Measurements from ENCODE around the gene DCUN1D3.
"Not testable (repeated sequence)": the region's sequence is repeated elsewhere in the genome, so short reads cannot be mapped to it uniquely, and the experiment has no call there.

The DCUN1D3 gene

DNA sequence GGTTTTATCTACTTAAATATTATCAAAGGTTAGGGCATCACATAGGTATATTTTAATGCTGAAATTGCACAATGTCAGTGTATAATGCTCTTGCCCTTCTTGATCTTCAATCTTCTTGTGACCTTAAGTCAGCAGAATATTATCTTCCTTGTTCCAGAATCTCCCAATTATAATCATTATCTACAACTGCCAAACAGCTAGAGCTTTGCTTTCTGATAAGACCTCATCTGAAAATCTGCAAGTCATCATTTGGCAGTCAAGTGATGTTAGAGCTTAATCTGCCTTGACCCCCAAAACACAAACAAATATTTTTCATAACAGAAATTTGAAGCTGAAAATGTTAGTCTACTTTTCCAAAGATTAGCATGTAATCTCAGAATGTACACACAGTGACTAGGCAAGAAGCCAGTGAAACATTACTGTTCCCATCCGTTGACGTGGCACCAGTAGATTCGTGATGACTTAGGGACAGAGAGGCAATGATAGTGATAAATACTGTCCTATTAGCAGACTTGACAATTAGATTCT is 74.1 kb downstream of the DCUN1D3 start:
- DNase-seq (ENCODE audit: low read depth in 2 of 2) = no peak

DNA sequence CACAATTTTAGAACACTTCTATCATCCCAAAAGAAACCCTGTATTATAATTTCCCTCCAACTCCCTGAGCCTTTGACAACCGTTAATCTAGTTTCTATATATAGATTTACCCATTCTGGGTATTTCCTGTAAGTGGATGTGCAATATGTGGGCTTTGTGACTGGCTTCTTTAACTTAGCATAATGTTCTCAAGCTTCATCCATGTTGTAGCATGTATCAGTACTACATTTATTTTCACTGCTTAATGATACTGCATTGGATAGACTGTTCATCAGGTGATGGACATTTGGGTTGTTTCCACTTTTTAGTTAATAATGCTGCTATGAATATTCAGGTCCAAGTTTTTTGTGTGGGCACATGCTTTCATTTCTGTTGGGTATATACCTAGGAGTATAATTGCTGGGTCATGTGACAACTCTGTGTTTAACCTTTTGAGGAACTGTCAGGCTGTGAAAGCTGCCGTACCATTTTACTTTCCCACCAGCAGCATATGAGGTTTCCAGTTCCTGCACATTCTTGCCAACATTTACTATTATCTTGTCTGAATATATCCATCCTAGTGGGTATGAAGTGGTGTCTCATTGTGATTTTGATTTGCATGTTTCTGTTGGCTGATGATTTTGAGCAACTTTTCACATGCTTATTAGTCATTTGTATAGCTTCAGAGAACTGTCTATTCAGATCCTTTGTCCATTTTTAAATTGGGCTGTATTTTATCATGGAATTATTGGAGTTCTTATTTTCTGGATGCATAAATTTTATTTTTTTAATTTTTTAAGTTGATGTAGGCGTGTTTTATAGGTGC is 77.4 kb downstream of the DCUN1D3 start:
- DNase-seq (ENCODE audit: low read depth in 2 of 2) = no peak

- DNase-seq (ENCODE audit: low read depth in 2 of 2) = no peak
These were observed 78.5 kb downstream of the DCUN1D3 start for GRCh38 chr16:20821682-20822081.

DNA sequence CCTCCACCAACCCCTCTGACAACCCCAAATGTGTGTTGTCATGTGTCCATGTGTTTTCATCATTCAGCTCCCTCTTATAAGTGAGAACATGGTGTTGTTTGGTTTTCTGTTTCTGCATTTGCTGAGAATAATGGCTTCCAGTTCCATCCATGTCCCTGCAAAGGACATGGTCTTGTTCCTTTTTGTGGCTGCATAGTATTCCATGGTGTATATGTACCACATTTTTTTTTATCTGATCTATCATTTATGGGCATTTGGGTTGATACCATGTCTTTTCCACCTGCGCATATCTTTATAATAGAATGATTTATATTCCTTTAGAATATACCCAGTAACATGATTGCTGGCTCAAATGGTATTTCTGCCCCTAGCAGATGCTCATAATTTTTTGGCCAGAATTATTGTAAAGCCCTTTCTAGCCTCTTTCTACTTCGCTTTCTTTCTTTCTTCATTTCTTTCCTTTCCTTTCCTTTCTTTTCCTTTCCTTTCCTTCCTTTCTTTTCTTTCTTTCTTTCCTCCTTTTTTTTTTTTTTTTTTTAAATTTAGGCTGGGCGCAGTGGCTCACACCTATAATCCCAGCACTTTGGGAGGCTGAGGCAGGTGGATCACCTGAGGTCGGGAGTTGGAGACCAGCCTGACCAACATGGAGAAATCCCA is 81.1 kb downstream of the DCUN1D3 start:
- no peak for DNase-seq (ENCODE audit: low read depth in 2 of 2)

GRCh38 chr16:20814784-20815183 is 85.4 kb downstream of the DCUN1D3 start:
- no peak for DNase-seq (ENCODE audit: low read depth in 2 of 2)

- DNase-seq (ENCODE audit: low read depth in 2 of 2) = no peak
These were observed 87.6 kb downstream of the DCUN1D3 start for GRCh38 chr16:20812510-20812909.

DNA sequence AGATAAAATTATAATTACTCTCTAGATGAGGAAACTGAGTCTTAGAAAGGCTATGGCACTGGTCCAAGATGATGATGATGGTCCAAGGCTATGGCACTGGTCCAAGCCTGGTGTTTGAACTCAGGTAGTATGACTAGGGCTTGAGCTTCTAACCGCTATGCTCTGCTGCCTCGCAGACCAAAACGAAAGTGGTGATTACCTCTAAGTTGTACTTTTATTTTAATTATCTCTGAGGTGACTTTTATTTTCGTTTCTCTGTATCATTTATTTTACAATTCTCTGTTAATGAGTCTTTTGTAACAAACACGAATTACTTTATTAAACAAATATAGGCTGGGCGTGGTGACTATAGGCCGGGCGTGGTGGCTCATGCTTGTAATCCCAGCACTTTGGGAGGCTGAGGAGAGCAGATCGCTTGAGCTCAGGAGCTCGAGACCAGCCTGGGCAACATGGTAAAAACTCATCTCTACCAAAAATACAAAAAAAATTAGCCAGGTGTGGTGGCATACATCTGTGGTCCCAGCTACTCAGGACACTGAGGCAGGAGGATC is 88.2 kb downstream of the DCUN1D3 start:
- DNase-seq (ENCODE audit: low read depth in 2 of 2) = no peak

GRCh38 chr16:20807862-20808261 is 92.3 kb downstream of the DCUN1D3 start:
- DNase-seq (ENCODE audit: low read depth in 2 of 2) = no peak

- peak; percentile 51 to 53 for DNase-seq (ENCODE audit: low read depth in 2 of 2)
These were observed 93.7 kb downstream of the DCUN1D3 start, which contains the start of the genes ERI2 and REXO5 for GRCh38 chr16:20806168-20807050. TSS of gene ERI2 (minus strand) at chr16:20806472. CDS start at chr16:20806430, 42 bp downstream. TSS of gene REXO5 (plus strand) at chr16:20806527. CDS start at chr16:20806954, 427 bp downstream.

GRCh38 chr16:20805684-20806167 is 94.4 kb downstream of the DCUN1D3 start:
- DNase-seq (ENCODE audit: low read depth in 2 of 2) = not testable (repeated sequence)
